ENCODE data around the gene PODXL2. TPM values are rescaled to one million over a fixed set of nuclear protein-coding genes. Genes with fewer than 3 reads are reported as not detected.

PODXL2 gene
- total and polyA plus RNA-seq, 2 experiments from 2014 or later: 18.4 to 57.6 TPM

GRCh38 chr3:127715532-127715931, 86.5 kb downstream of the PODXL2 start (continued):
- no peak for TF ChIP-seq ZNF462 (CRISPR knock-in tag; IDR thresholded peaks at IDR 0.05)
- TF ChIP-seq ZNF114 (CRISPR knock-in tag; IDR thresholded peaks at IDR 0.05): no peak
- no peak for TF ChIP-seq POLR2AphosphoS5 (IDR thresholded peaks at IDR 0.05; ENCODE audit: low read depth)
- TF ChIP-seq NANOG (IDR thresholded peaks at IDR 0.05; ENCODE audit: borderline replicate concordance): no peak
- TF ChIP-seq STAT1 (IDR thresholded peaks at IDR 0.05; ENCODE audit: unreplicated experiment): no peak
- TF ChIP-seq CREB1 (CRISPR knock-in tag; IDR thresholded peaks at IDR 0.05; ENCODE audit: low read depth): no peak
- no peak for TF ChIP-seq JUNB (IDR thresholded peaks at IDR 0.05; ENCODE audit: unreplicated experiment)

GRCh38 chr3:127716384-127716783, 87.4 kb downstream of the PODXL2 start:
- Mint-ChIP-seq H3K9me3 (no peaks in the 10 kb centered on the region), H3K4me1 (peaks cover 18% of the 10 kb centered on the region), H3K27me3 (ENCODE audit: insufficient read depth, low read depth, poor library complexity) (peaks cover 10% of the 10 kb centered on the region), H3K4me3 (no peak overlapping the region), H3K27ac (no peak overlapping the region), H3K36me3 (ENCODE audit: low read depth) (no peaks in the 10 kb centered on the region)
- Histone ChIP-seq H3K27me3 (ENCODE audit: insufficient read depth) (no peaks in the 10 kb centered on the region), H3K9me2 (ENCODE audit: insufficient read depth) (0 out of 2 replicates have a peak, but pooled peaks cover 5% of the 10 kb centered on the region), H3K27ac (ENCODE audit: low read depth) (no peak overlapping the region), H2AFZ (no peak overlapping the region), H4K20me1 (replicated peaks; ENCODE audit: insufficient read depth) (no peaks in the 10 kb centered on the region), H3K4me1 (ENCODE audit: insufficient read depth) (no peaks in the 10 kb centered on the region; the same call in 1 of the 2 replicates), H3K4me2 (no peak overlapping the region), H3K36me3 (ENCODE audit: insufficient read depth) (no peaks in the 10 kb centered on the region), H3K79me2 (replicated peaks; ENCODE audit: insufficient read depth) (no peaks in the 10 kb centered on the region), H3F3A (replicated peaks; ENCODE audit: low read depth) (no peaks in the 10 kb centered on the region), H3K4me3 (no peak overlapping the region)
- DNase-seq (ENCODE audit: low spot score): no peak
- ATAC-seq: no peak
- no peak for TF ChIP-seq ETS1 (IDR thresholded peaks at IDR 0.05)
- no peak for TF ChIP-seq ZNF114 (CRISPR knock-in tag; IDR thresholded peaks at IDR 0.05)
- TF ChIP-seq CREB1 (CRISPR knock-in tag; IDR thresholded peaks at IDR 0.05; ENCODE audit: low read depth): no peak
- TF ChIP-seq REST (IDR thresholded peaks at IDR 0.05; ENCODE audit: unreplicated experiment): no peak
- no peak for TF ChIP-seq EZH2 (IDR thresholded peaks at IDR 0.05; ENCODE audit: low read depth, unreplicated experiment)
